Natural killer cell (primary cell): ENCODE data around the gene NFYC. TPM values are rescaled to one million over a fixed set of nuclear protein-coding genes. Genes with fewer than 3 reads are reported as not detected.

ENCODE experiments used
- ATAC-seq, 3 donors: fragments of 150-1000 bp in 2 of 3; fragments of 200-7000 bp in 1 of 3; cut with Tn5 transposase; 1 replicate in 1 of 3; 2 replicates in 2 of 3; pipeline ENCODE4 v1.10.0; 2021; ENCODE audit warnings: mild to moderate bottlenecking in 2 of 3, moderate library complexity in 2 of 3
- DNase-seq, 2 donors: peaks; one replicate each; pipeline versions ENCODE4 v3.0.0 to v3.0.0-alpha.2; 2013 to 2021; ENCODE audit warnings: mixed read lengths in 1 of 2
- H3K27ac ChIP-seq: one replicate; pipeline ENCODE4 v1.5.1; 2013; ENCODE audit warnings: mild to moderate bottlenecking, low read length
- H3K27me3 ChIP-seq: one replicate; pipeline ENCODE4 v1.6.1; 2013; ENCODE audit warnings: low read length; ENCODE audit not compliant: control insufficient read depth, insufficient read depth
- H3K36me3 ChIP-seq: one replicate; pipeline ENCODE4 v1.6.1; 2013; ENCODE audit warnings: low read length; ENCODE audit not compliant: control insufficient read depth, insufficient read depth
- H3K4me1 ChIP-seq: one replicate; pipeline ENCODE4 v1.6.1; 2013; ENCODE audit warnings: low read length; ENCODE audit not compliant: control insufficient read depth, insufficient read depth
- H3K4me3 ChIP-seq: one replicate; pipeline ENCODE4 v1.5.1; 2013; ENCODE audit warnings: low read length
- H3K9me3 ChIP-seq: one replicate; pipeline ENCODE4 v1.6.1; 2013; ENCODE audit warnings: low read length; ENCODE audit not compliant: control insufficient read depth, insufficient read depth
- H3K27ac Mint-ChIP-seq, 2 donors: one replicate each; pipeline ENCODE4 v1.8.0; 2022; ENCODE audit warnings: mild to moderate bottlenecking in 2 of 2, mixed read lengths in 2 of 2, moderate library complexity in 1 of 2
- H3K27me3 Mint-ChIP-seq, 2 donors: one replicate each; pipeline ENCODE4 v1.8.0; 2022; ENCODE audit warnings: low read depth in 2 of 2, mixed read lengths in 2 of 2
- H3K36me3 Mint-ChIP-seq: one replicate; pipeline ENCODE4 v1.8.0; 2022; ENCODE audit warnings: mixed read lengths
- H3K4me1 Mint-ChIP-seq, 2 donors: one replicate each; pipeline ENCODE4 v1.8.0; 2022; ENCODE audit warnings: mixed read lengths in 2 of 2
- H3K4me3 Mint-ChIP-seq: one replicate; pipeline ENCODE4 v1.8.0; 2022; ENCODE audit warnings: mild to moderate bottlenecking, moderate library complexity, mixed read lengths
- H3K9me3 Mint-ChIP-seq, 2 donors: one replicate each; pipeline ENCODE4 v1.8.0; 2022; ENCODE audit warnings: mixed read lengths in 2 of 2
- WGBS: methylation state at CpG from one replicate; pipeline ENCODE4 v1.1.7; 2013; ENCODE audit warnings: missing lambda C conversion rate; ENCODE audit not compliant: insufficient coverage; 5-methylcytosine and 5-hydroxymethylcytosine counted together
- intact Hi-C: fragments of 100-400 bp; cut with micrococcal nuclease; formaldehyde crosslinking; loops from one replicate; pipeline ENCODE4 v1.14.2; 2022
- total RNA-seq, 4 donors: library from RNA; stranded (reverse); fragments of 120-200 nt in 1 of 4; gene quantifications; one replicate each; pipeline versions ENCODE4 v1.2.3 to v1.2.4, GENCODE V29; 2013 to 2022
- TF ChIP-seq, protein P1 (sequence below): fragments of 200-600 bp; IDR thresholded peaks from one replicate; pipeline ENCODE4 v1.8.0; 2022; ENCODE audit warnings: antibody characterized with exemption

Gene NFYC
- total RNA-seq, 3 donors from 2014 or later (not counting 1 experiment from before 2014, with no cell fraction given): 38.7 to 60.4 (median 48.5) TPM

GRCh38 chr1:40742363-40743061 is 51.0 kb downstream of the NFYC start:
- TF ChIP-seq, protein P1, sequence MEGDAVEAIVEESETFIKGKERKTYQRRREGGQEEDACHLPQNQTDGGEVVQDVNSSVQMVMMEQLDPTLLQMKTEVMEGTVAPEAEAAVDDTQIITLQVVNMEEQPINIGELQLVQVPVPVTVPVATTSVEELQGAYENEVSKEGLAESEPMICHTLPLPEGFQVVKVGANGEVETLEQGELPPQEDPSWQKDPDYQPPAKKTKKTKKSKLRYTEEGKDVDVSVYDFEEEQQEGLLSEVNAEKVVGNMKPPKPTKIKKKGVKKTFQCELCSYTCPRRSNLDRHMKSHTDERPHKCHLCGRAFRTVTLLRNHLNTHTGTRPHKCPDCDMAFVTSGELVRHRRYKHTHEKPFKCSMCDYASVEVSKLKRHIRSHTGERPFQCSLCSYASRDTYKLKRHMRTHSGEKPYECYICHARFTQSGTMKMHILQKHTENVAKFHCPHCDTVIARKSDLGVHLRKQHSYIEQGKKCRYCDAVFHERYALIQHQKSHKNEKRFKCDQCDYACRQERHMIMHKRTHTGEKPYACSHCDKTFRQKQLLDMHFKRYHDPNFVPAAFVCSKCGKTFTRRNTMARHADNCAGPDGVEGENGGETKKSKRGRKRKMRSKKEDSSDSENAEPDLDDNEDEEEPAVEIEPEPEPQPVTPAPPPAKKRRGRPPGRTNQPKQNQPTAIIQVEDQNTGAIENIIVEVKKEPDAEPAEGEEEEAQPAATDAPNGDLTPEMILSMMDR: no peak
- intact Hi-C loops: no loop called here
- Mint-ChIP-seq H3K4me1 (peaks cover 55 to 62% of the 10 kb centered on the region in 2 donors), H3K27me3 (no peaks in the 10 kb centered on the region), H3K27ac (peak overlapping the region; percentile 37 to 53), H3K9me3 (no peaks in the 10 kb centered on the region), H3K4me3 (no peak overlapping the region), H3K36me3 (peaks cover 16% of the 10 kb centered on the region)
- Histone ChIP-seq H3K9me3 (no peaks in the 10 kb centered on the region), H3K27ac (no peak overlapping the region), H3K4me3 (no peak overlapping the region), H3K27me3 (no peaks in the 10 kb centered on the region), H3K36me3 (peaks cover 52% of the 10 kb centered on the region), H3K4me1 (no peaks in the 10 kb centered on the region)
- no peak for DNase-seq
- ATAC-seq: no peak
- 88% methylated on average over 3 of the region's 3 CpGs for WGBS

- no peaks in the 10 kb centered on the region for H3K4me1 ChIP-seq
- H3K4me3 ChIP-seq: no peak overlapping the region
- no peak for DNase-seq
- no peak for ATAC-seq
- 92% methylated on average over 3 of the region's 3 CpGs for WGBS
- Mint-ChIP-seq H3K27ac (peak overlapping the region in 1 of 2 donors; percentile 53), H3K4me1 (peaks cover 55 to 62% of the 10 kb centered on the region in 2 donors), H3K27me3 (no peaks in the 10 kb centered on the region), H3K4me3 (no peak overlapping the region), H3K36me3 (peaks cover 18% of the 10 kb centered on the region), H3K9me3 (no peaks in the 10 kb centered on the region)
- no peaks in the 10 kb centered on the region for H3K9me3 ChIP-seq
- TF ChIP-seq, protein P1: no peak
- H3K27me3 ChIP-seq: no peaks in the 10 kb centered on the region
- intact Hi-C loops: no loop called here
- peaks cover 59% of the 10 kb centered on the region for H3K36me3 ChIP-seq
- H3K27ac ChIP-seq: no peak overlapping the region
These were observed 51.9 kb downstream of the NFYC start for GRCh38 chr1:40743452-40743851.

DNA sequence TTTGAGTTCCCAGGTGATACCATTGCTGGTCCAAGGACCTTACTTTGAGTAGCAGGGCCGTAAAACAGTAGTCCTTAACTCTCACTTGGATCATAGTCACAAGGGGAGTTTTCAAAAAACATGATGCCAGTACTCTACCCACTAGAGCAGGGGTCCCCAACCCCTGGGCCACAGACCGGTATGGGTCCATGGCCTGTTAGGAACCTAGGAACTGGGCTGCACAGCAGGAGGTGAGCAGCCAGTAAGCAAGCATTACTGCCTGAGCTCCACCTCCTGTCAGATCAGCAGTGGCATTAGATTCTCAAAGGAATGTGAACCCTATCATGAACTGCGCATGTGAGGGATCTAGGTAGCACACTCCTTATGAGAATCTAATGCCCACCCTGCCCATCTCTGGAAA is 52.4 kb downstream of the NFYC start:
- 99% methylated on average over 3 of the region's 3 CpGs for WGBS
- no peaks in the 10 kb centered on the region for H3K9me3 Mint-ChIP-seq
- Histone ChIP-seq H3K36me3 (peaks cover 60% of the 10 kb centered on the region), H3K4me3 (no peak overlapping the region), H3K27ac (no peak overlapping the region), H3K9me3 (no peaks in the 10 kb centered on the region), H3K27me3 (no peaks in the 10 kb centered on the region), H3K4me1 (no peaks in the 10 kb centered on the region)
- no peak for ATAC-seq
- no peak for DNase-seq
- peaks cover 21% of the 10 kb centered on the region for H3K36me3 Mint-ChIP-seq
- TF ChIP-seq, protein P1: no peak
- no peaks in the 10 kb centered on the region for H3K27me3 Mint-ChIP-seq
- intact Hi-C loops: no loop called here
- H3K4me1 Mint-ChIP-seq: peaks cover 55 to 62% of the 10 kb centered on the region in 2 donors
- H3K27ac Mint-ChIP-seq: no peak overlapping the region
- H3K4me3 Mint-ChIP-seq: no peak overlapping the region

DNA sequence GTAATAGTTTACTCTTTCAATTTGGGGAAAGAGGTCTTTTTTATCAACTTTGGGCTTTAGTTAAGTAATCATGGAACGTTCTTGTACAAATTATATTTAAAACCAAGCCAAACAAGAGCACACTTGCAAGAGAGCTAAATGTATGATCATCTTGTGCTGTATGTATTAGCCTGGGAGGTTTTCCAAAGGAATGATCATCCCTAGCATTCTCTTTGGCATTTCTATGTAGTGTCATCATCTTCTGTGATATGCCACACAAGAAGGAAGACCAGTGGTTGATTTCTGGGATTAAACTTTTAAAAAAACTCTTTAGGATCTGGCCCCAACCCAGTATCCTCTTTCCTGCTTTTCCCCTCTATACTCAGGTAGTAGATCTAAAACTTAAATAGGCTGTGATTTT is 53.7 kb downstream of the NFYC start:
- intact Hi-C loops: no loop called here
- H3K4me1 Mint-ChIP-seq: peaks cover 46 to 55% of the 10 kb centered on the region in 2 donors

More for the DNA sequence above, 53.7 kb downstream of the NFYC start:
- ATAC-seq (no peak), DNase-seq (no peak)
- Mint-ChIP-seq H3K27me3 (no peaks in the 10 kb centered on the region), H3K36me3 (peaks cover 16% of the 10 kb centered on the region), H3K27ac (peak overlapping the region; percentile 47 to 66), H3K9me3 (no peaks in the 10 kb centered on the region), H3K4me3 (no peak overlapping the region)
- Histone ChIP-seq H3K27ac (no peak overlapping the region), H3K36me3 (peaks cover 60% of the 10 kb centered on the region), H3K9me3 (no peaks in the 10 kb centered on the region), H3K27me3 (no peaks in the 10 kb centered on the region), H3K4me1 (no peaks in the 10 kb centered on the region), H3K4me3 (no peak overlapping the region)
- no CpG with 5 or more reads among the region's 1 CpG for WGBS
- TF ChIP-seq, protein P1: no peak
